Suprapubic skin (tissue), 4 donors: Measurements from ENCODE around the gene BCL10. TPM values are rescaled to one million over a fixed set of nuclear protein-coding genes. Genes with fewer than 3 reads are reported as not detected.

Source experiments
- DNase-seq, 2 donors: peaks; one replicate each; pipeline ENCODE4 v3.0.0-alpha.2; 2019; ENCODE audit warnings: low spot score in 2 of 2
- H3K27ac ChIP-seq: fragments of 200-600 bp; sonication (generic); one replicate; pipeline ENCODE4 v1.5.1; 2019
- H3K27me3 ChIP-seq: fragments of 200-600 bp; sonication (generic); one replicate; pipeline ENCODE4 v1.5.1; 2019
- H3K36me3 ChIP-seq: fragments of 200-600 bp; sonication (generic); one replicate; pipeline ENCODE4 v1.5.1; 2019
- H3K4me1 ChIP-seq: fragments of 200-600 bp; sonication (generic); one replicate; pipeline ENCODE4 v1.5.1; 2019
- H3K4me3 ChIP-seq: fragments of 200-600 bp; sonication (generic); one replicate; pipeline ENCODE4 v1.5.1; 2019; ENCODE audit warnings: mild to moderate bottlenecking
- H3K9me3 ChIP-seq: fragments of 200-600 bp; sonication (generic); one replicate; pipeline ENCODE4 v1.5.1; 2019
- CTCF ChIP-seq, 2 donors: fragments of 200-600 bp in 1 of 2; fragments of 450-650 bp in 1 of 2; sonication (generic) in 1 of 2; IDR thresholded peaks; one replicate each; pipeline ENCODE4 v1.5.1; 2016 to 2019; ENCODE audit warnings: antibody characterized with exemption in 2 of 2, mild to moderate bottlenecking in 1 of 2, moderate library complexity in 1 of 2
- EP300 ChIP-seq: sonication (generic); formaldehyde crosslinking; IDR thresholded peaks from one replicate; pipeline ENCODE4 v1.6.1; 2017; ENCODE audit warnings: antibody characterized with exemption
- POLR2A ChIP-seq, 2 donors: fragments of 450-650 bp; IDR thresholded peaks; one replicate each; pipeline ENCODE4 v1.6.1; 2017; ENCODE audit warnings: antibody characterized with exemption in 2 of 2, mild to moderate bottlenecking in 2 of 2, moderate library complexity in 2 of 2
- POLR2AphosphoS5 ChIP-seq, 3 donors: sonication (generic); formaldehyde crosslinking; IDR thresholded peaks; one replicate each; pipeline ENCODE4 v1.6.1; 2017; ENCODE audit warnings: antibody characterized with exemption in 3 of 3
- WGBS: methylation state at CpG from one replicate; pipeline ENCODE4 v1.1.5; 2018; 5-methylcytosine and 5-hydroxymethylcytosine counted together
- total RNA-seq, 4 donors: library from RNA; depleted of rRNA; stranded (reverse); fragments of >200 nt; gene quantifications; one replicate each; pipeline ENCODE4 v1.1.0, GENCODE V29; 2016

BCL10 gene
- total RNA-seq, 4 donors from 2014 or later: 19.9 to 34.1 (median 30.7) TPM

DNA sequence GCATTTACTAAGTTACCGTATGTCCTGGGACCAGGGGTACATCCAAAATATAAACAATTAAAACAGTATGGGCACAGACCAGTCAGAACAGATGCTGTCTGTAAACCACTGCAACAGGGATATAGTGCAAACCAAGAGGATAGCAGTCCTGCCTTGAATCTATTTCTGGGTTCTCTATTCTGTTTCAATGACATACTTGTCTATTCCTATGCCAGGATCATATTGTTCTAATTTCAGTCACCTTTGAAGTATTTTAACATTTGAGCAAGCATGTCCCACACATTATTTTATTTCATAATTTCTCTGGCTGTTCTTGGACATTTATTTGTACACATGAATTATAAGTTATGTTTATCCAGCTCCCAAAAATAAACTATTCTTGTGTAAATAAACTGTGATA lies 47.5 kb downstream of the BCL10 start:
- WGBS: 32% methylated on average over 1 of the region's 1 CpG
- TF ChIP-seq EP300 (no peak), POLR2A (IDR thresholded peaks at IDR 0.05) (no peak), POLR2AphosphoS5 (IDR thresholded peaks at IDR 0.05) (no peak), CTCF (IDR thresholded peaks at IDR 0.05) (no peak)
- Histone ChIP-seq H3K27ac (no peak overlapping the region), H3K4me1 (peaks cover 16% of the 10 kb centered on the region), H3K27me3 (no peaks in the 10 kb centered on the region), H3K4me3 (no peak overlapping the region), H3K9me3 (no peaks in the 10 kb centered on the region), H3K36me3 (no peaks in the 10 kb centered on the region)
- no peak for DNase-seq

DNA sequence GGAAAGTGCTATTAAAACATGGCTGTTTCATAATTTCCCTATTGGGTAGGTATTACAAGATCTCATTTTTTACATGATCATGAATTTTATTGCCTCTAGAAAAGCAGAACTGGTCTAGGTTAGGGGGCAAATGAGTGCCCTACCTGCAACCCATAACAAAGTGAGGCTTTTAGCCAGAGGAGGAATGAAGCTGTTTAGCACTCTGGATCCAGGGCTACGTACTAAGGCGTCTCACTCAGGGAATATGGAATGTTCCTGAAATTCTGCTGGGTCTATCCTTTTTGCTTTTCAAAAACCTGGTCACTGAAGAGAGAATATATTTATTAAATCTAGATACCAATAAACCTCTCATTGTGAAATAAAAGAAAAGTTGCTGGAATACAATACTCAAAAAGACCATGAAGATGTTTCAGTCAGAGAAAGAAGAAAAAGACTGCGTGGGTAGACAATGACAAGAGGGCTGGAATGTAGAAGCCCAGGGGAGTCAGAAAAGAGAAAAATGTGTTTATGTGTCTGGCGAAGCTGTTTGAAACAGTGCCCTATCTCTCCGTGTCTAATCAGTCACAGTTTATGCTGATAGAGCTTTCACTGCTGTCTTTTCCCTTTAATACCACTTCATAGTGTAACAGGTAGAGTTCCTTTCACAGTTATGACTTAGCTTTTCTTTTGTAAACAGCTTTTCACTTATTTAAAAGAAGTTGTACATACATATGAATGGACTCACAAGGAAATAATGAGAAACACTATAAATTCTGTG lies 50.6 kb downstream of the BCL10 start:
- WGBS: 42% methylated on average over 5 of the region's 5 CpGs
- TF ChIP-seq EP300: no peak
- TF ChIP-seq POLR2A (IDR thresholded peaks at IDR 0.05): no peak
- no peak for TF ChIP-seq CTCF (IDR thresholded peaks at IDR 0.05)
- no peak for TF ChIP-seq POLR2AphosphoS5 (IDR thresholded peaks at IDR 0.05)
- H3K36me3 ChIP-seq: no peaks in the 10 kb centered on the region
- peak overlapping the region; percentile 7 for H3K27ac ChIP-seq
- DNase-seq: no peak
- H3K4me1 ChIP-seq: peaks cover 16% of the 10 kb centered on the region
- no peak overlapping the region for H3K4me3 ChIP-seq
- no peaks in the 10 kb centered on the region for H3K9me3 ChIP-seq
- no peaks in the 10 kb centered on the region for H3K27me3 ChIP-seq

- Histone ChIP-seq H3K4me3 (no peak overlapping the region), H3K27me3 (no peaks in the 10 kb centered on the region), H3K36me3 (no peaks in the 10 kb centered on the region), H3K4me1 (peaks cover 16% of the 10 kb centered on the region), H3K9me3 (no peaks in the 10 kb centered on the region), H3K27ac (no peak overlapping the region)
- WGBS: 48% methylated on average over 3 of the region's 3 CpGs
- no peak for DNase-seq
- TF ChIP-seq POLR2AphosphoS5 (IDR thresholded peaks at IDR 0.05) (no peak), POLR2A (IDR thresholded peaks at IDR 0.05) (no peak), CTCF (IDR thresholded peaks at IDR 0.05) (no peak), EP300 (no peak)
These were observed 51.5 kb downstream of the BCL10 start for GRCh38 chr1:85224734-85225623.

DNA sequence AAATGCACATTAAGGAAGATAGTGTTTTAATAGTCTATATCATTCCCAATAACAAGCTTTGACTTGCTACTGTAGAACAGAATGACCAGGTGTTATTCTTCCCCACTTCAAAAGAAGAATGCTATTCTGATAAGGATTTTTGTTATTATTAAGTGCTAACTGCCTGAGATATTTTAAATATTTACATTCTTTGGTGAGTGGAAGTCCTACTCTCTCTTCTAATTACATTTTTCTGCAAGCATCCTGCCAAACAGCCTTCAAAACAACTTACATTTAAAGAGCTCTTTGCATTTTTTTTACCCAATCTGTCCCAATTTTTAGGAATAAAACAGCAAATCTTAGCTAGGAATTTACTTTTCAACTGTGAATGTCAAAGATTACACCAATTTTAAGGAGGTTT lies 52.1 kb downstream of the BCL10 start:
- H3K4me3 ChIP-seq: no peak overlapping the region
- no peaks in the 10 kb centered on the region for H3K36me3 ChIP-seq
- DNase-seq: no peak
- no peaks in the 10 kb centered on the region for H3K27me3 ChIP-seq
- TF ChIP-seq POLR2A (IDR thresholded peaks at IDR 0.05) (no peak), CTCF (IDR thresholded peaks at IDR 0.05) (no peak), POLR2AphosphoS5 (IDR thresholded peaks at IDR 0.05) (no peak), EP300 (no peak)
- H3K9me3 ChIP-seq: no peaks in the 10 kb centered on the region
- peaks cover 16% of the 10 kb centered on the region for H3K4me1 ChIP-seq
- no peak overlapping the region for H3K27ac ChIP-seq

GRCh38 chr1:85223334-85223733 lies 53.1 kb downstream of the BCL10 start:
- DNase-seq: no peak
- TF ChIP-seq POLR2A (IDR thresholded peaks at IDR 0.05) (no peak), CTCF (IDR thresholded peaks at IDR 0.05) (no peak), POLR2AphosphoS5 (IDR thresholded peaks at IDR 0.05) (no peak), EP300 (no peak)
- Histone ChIP-seq H3K9me3 (no peaks in the 10 kb centered on the region), H3K27me3 (no peaks in the 10 kb centered on the region), H3K4me1 (peaks cover 16% of the 10 kb centered on the region), H3K36me3 (no peaks in the 10 kb centered on the region), H3K4me3 (no peak overlapping the region), H3K27ac (no peak overlapping the region)
- WGBS: 71% methylated on average over 5 of the region's 5 CpGs
